Spleen (tissue), 11 donors: Measurements from ENCODE around the gene MRPS11. TPM values are rescaled to one million over a fixed set of nuclear protein-coding genes. Genes with fewer than 3 reads are reported as not detected.
A peak's percentile ranks its signal among the peaks of the same experiment; 100 is the strongest.
"Not testable (repeated sequence)": the region's sequence is repeated elsewhere in the genome, so short reads cannot be mapped to it uniquely, and the experiment has no call there.

Experiments
- DNase-seq: peaks from one replicate; pipeline ENCODE4 v3.0.0-alpha.2; 2020
- H3K27ac ChIP-seq, 8 donors: fragments of 200-600 bp; sonication (generic) in 7 of 8; 1 replicate in 4 of 8; 2 replicates in 4 of 8; pipeline versions ENCODE4 v1.5.0 to v1.8.0; 2016 to 2021; ENCODE audit warnings: inconsistent platforms in 4 of 8, mild to moderate bottlenecking in 4 of 8, moderate library complexity in 1 of 8
- H3K27me3 ChIP-seq, 7 donors: fragments of 200-600 bp; sonication (generic) in 6 of 7; replicated peaks in 1 of 7; 1 replicate in 4 of 7; 2 replicates in 3 of 7; pipeline versions ENCODE4 v1.5.0 to v1.8.0; 2016 to 2021; ENCODE audit warnings: inconsistent platforms in 3 of 7, mild to moderate bottlenecking in 1 of 7
- H3K36me3 ChIP-seq, 6 donors: fragments of 200-600 bp; sonication (generic) in 5 of 6; 1 replicate in 4 of 6; 2 replicates in 2 of 6; pipeline versions ENCODE4 v1.5.0 to v1.8.0; 2016 to 2021; ENCODE audit warnings: inconsistent platforms in 2 of 6
- H3K4me1 ChIP-seq, 6 donors: fragments of 200-600 bp; sonication (generic) in 5 of 6; 1 replicate in 3 of 6; 2 replicates in 3 of 6; pipeline versions ENCODE4 v1.5.0 to v1.8.0; 2016 to 2021; ENCODE audit warnings: inconsistent platforms in 3 of 6
- H3K4me3 ChIP-seq, 8 donors: fragments of 200-600 bp; sonication (generic) in 7 of 8; 1 replicate in 4 of 8; 2 replicates in 4 of 8; pipeline versions ENCODE4 v1.5.0 to v1.8.0; 2016 to 2021; ENCODE audit warnings: inconsistent platforms in 4 of 8, mild to moderate bottlenecking in 4 of 8, moderate library complexity in 2 of 8
- H3K9me3 ChIP-seq, 8 donors: fragments of 200-600 bp; sonication (generic) in 7 of 8; 1 replicate in 4 of 8; 2 replicates in 4 of 8; pipeline versions ENCODE4 v1.5.0 to v1.8.0; 2016 to 2021; ENCODE audit warnings: inconsistent platforms in 4 of 8
- POLR2A ChIP-seq, 3 donors: fragments of 450-650 bp; IDR thresholded peaks; one replicate each; pipeline ENCODE4 v1.5.1; 2017; ENCODE audit warnings: antibody characterized with exemption in 3 of 3, mild to moderate bottlenecking in 1 of 3
- POLR2AphosphoS5 ChIP-seq, 3 donors: sonication (generic); formaldehyde crosslinking; IDR thresholded peaks; one replicate each; pipeline ENCODE4 v1.5.1; 2017; ENCODE audit warnings: antibody characterized with exemption in 3 of 3
- WGBS, 5 donors: extraction: QIAGEN DNeasy Blood & Tissue Kit in 3 of 5; methylation state at CpG; one replicate each; pipeline versions ENCODE4 v1.1.5 to v1.1.7; 2013 to 2018; 5-methylcytosine and 5-hydroxymethylcytosine counted together
- intact Hi-C: fragments of 100-400 bp; cut with DNase I; formaldehyde crosslinking; loops from one replicate; pipeline ENCODE4 v1.15.0; 2023; ENCODE audit warnings: low total_unique reads
- polyA plus RNA-seq, 3 donors: library from polyadenylated mRNA; stranded (reverse); fragments of 200-250 nt; gene quantifications; one replicate each; pipeline ENCODE4 v1.2.1, GENCODE V29; 2013
- total RNA-seq, 7 donors: library from RNA; depleted of rRNA in 3 of 7; stranded (reverse); fragments of >200 nt in 3 of 7; fragmentation: NEBNext Ultra II Directional in 4 of 7; extraction: Animal tissue kit (Norgen Biotek cat#: 25700) in 4 of 7; gene quantifications; one replicate each; pipeline versions ENCODE4 v1.1.0 to v1.2.1, GENCODE V29; 2016 to 2021
- TF ChIP-seq, protein P1 (sequence below), 11 experiments: fragments of 200-600 bp in 7 of 11; fragments of 450-650 bp in 4 of 11; sonication (generic) in 4 of 11; IDR thresholded peaks in 8 of 11; conservative IDR thresholded peaks in 3 of 11; 1 replicate in 7 of 11; 2 replicates in 4 of 11; pipeline versions ENCODE4 v1.4.0 to v1.8.0; 2016 to 2021; ENCODE audit warnings: antibody characterized with exemption in 11 of 11, inconsistent platforms in 4 of 11, mild to moderate bottlenecking in 1 of 11
- donor health status: healthy with polysubstance abuse.
- donor health status: DM: no; HTN: no; CAD: no; lungs with moderate emphysema.
- donor health status: DM: no; HTN: no; CAD: no.
- donor health status: Bipolar disorder and iron deficiency.
- donor health status: healthy.
- donor health status: DM: no; HTN: no; CAD: no.
- donor health status: DM: yes; HTN: yes; CAD: no.

MRPS11 gene
- total and polyA plus RNA-seq, 10 donors, result 24.6 to 42.2 (median 33.4) TPM

DNA sequence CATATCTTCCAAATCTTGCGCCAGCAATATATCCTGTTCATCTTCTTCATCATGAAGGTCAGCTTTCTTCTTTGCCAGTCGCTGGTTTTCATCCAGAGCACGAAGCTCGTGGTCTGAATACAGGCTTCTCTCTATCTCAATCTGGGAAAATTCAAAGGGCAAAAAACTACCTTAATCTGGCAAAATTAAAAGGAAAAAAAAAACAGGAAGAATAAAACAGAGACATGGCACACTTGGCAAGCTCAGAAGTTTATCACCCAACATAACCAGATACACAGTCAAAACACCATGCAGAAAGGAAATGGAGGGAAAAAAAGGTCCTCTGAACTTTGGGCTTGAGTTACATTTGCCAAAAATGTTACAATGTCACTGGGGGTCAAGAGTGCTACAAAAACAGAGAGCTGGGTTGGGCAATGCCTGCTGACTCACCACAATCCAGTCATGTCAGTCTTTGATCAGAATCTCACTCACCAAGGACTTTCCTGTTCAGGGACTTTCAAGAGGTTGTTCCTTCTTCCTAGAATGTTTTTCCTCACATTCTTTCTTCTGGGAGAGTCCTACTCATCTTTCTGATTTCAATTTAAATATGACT is 1.8 kb upstream of the MRPS11 start:
- no peaks in the 10 kb centered on the region for H3K27me3 ChIP-seq
- peaks cover 29 to 64% (median 44%) of the 10 kb centered on the region in 6 donors for H3K4me1 ChIP-seq
- H3K27ac ChIP-seq, result peak overlapping the region in 1 of 8 donors; percentile 1
- H3K9me3 ChIP-seq, result no peaks in the 10 kb centered on the region
- intact Hi-C loops, result no loop called here
- H3K36me3 ChIP-seq, result peaks cover 0 to 64% (median 42%) of the 10 kb centered on the region in 6 donors
- WGBS, 5 donors, result 83 to 94% (median 89%) methylated on average over 4 of the region's 4 CpGs
- DNase-seq, result no peak
- peak overlapping the region in 2 of 8 donors; percentile 85 to 91 for H3K4me3 ChIP-seq
- peak in 1 of 3 donors; percentile 51 for TF ChIP-seq POLR2AphosphoS5 (IDR thresholded peaks at IDR 0.05)
- no peak for TF ChIP-seq POLR2A (IDR thresholded peaks at IDR 0.05)
- TF ChIP-seq, protein P1, sequence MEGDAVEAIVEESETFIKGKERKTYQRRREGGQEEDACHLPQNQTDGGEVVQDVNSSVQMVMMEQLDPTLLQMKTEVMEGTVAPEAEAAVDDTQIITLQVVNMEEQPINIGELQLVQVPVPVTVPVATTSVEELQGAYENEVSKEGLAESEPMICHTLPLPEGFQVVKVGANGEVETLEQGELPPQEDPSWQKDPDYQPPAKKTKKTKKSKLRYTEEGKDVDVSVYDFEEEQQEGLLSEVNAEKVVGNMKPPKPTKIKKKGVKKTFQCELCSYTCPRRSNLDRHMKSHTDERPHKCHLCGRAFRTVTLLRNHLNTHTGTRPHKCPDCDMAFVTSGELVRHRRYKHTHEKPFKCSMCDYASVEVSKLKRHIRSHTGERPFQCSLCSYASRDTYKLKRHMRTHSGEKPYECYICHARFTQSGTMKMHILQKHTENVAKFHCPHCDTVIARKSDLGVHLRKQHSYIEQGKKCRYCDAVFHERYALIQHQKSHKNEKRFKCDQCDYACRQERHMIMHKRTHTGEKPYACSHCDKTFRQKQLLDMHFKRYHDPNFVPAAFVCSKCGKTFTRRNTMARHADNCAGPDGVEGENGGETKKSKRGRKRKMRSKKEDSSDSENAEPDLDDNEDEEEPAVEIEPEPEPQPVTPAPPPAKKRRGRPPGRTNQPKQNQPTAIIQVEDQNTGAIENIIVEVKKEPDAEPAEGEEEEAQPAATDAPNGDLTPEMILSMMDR (IDR thresholded peaks at IDR 0.05 in 8 of 11, conservative IDR thresholded peaks at IDR 0.05 in 3 of 11), result no peak

DNA sequence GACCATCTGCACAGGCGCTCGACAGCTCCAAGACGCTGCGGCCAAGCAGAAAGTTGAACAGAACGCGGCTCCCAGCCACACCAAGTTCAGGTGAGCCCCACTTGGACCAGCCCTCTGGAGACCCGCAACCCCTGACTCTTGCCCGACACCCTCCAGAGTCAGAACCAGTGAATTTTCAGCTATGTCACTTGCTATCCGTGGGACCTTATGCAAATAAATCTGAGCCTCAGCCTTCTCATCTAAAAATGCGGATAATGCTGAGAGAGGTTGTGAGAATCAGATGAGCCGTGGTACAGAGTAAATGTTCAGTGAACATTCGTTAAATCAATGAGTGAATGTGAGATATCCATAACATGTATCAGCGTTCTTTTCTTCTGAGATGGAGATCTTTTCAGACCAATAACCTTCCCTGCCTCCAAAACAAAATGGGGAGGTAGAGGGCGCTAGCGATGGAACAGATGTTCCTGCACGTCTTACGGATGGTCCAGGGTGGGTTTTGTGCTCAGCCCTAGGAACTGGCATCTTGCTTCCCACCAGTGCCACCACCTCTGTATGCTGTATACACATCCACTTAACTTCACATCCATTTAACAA is 524 bp downstream of the MRPS11 start:
- Histone ChIP-seq H3K27me3 (no peaks in the 10 kb centered on the region), H3K4me3 (peak overlapping the region; percentile 63 to 95 (median 87)), H3K4me1 (peaks cover 29 to 73% (median 44%) of the 10 kb centered on the region in 6 donors), H3K36me3 (peaks cover 0 to 63% (median 34%) of the 10 kb centered on the region in 6 donors), H3K27ac (peak overlapping the region; percentile 92 to 99 (median 94)), H3K9me3 (no peaks in the 10 kb centered on the region)
- no peak for TF ChIP-seq POLR2AphosphoS5 (IDR thresholded peaks at IDR 0.05)
- TF ChIP-seq, protein P1 (IDR thresholded peaks at IDR 0.05 in 8 of 11, conservative IDR thresholded peaks at IDR 0.05 in 3 of 11), result no peak
- TF ChIP-seq POLR2A (IDR thresholded peaks at IDR 0.05), result no peak
- intact Hi-C loops, result no loop called here
- no peak for DNase-seq
- 2 to 7% (median 4%) methylated on average over 16 to 17 of the region's 17 CpGs for WGBS, 5 donors

DNA sequence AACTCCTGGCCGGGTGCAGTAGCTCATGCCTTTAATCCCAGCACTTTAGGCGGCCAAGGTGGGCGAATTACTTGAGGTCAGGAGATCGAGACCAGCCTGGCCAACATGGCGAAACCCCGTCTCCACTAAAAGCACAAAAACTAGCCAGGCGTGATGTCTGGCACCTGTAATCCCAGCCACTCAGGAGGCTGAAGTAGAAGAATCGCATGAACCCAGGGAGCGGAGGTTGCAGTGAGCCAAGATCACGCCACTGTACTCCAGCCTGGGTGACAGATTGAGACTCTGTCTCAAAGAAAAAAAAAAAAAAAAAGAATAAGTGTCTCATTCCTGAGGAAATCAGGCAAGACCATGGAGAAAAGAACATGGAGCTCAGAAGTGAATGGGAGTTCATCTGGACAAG is 1.2 kb downstream of the MRPS11 start:
- H3K4me3 ChIP-seq, result peak overlapping the region in 4 of 8 donors; percentile 63 to 95 (median 88)
- DNase-seq, H3K27ac ChIP-seq, H3K27me3 ChIP-seq, H3K9me3 ChIP-seq, intact Hi-C loops: not testable (repeated sequence)
- 90 to 97% (median 96%) methylated on average over 10 of the region's 10 CpGs for WGBS, 5 donors
- peaks cover 0 to 63% (median 34%) of the 10 kb centered on the region in 6 donors for H3K36me3 ChIP-seq
- peaks cover 29 to 72% (median 43%) of the 10 kb centered on the region in 6 donors for H3K4me1 ChIP-seq

DNA sequence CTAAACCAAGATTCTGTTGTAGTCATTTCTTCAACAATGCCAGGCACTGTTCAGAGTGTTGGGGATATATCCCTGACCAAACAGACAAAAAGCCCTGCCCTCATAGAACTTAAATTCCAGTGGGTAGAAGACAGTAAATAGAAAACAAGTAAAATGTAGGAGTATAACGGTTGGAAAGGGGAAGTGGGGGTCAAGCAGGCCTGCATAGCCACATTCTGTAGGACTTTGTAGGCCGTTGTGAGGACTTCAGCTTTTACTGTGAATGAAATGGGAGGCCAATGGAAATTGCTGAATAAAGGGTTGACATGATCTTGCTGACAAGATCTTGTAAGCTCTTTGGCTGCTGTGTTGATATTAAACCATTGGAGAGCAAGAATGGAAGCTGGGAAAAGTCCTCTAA is 1.8 kb downstream of the MRPS11 start:
- H3K9me3 ChIP-seq, result no peaks in the 10 kb centered on the region
- 69 to 87% (median 80%) methylated on average over 2 of the region's 2 CpGs for WGBS, 5 donors
- intact Hi-C loops, result no loop called here
- H3K27ac ChIP-seq, result no peak overlapping the region
- H3K4me3 ChIP-seq, result no peak overlapping the region
- TF ChIP-seq, protein P1 (IDR thresholded peaks at IDR 0.05 in 8 of 11, conservative IDR thresholded peaks at IDR 0.05 in 3 of 11), result no peak
- TF ChIP-seq POLR2A (IDR thresholded peaks at IDR 0.05) (no peak), POLR2AphosphoS5 (IDR thresholded peaks at IDR 0.05) (no peak)
- H3K36me3 ChIP-seq, result peaks cover 0 to 63% (median 33%) of the 10 kb centered on the region in 6 donors
- no peak for DNase-seq
- peaks cover 29 to 66% (median 40%) of the 10 kb centered on the region in 6 donors for H3K4me1 ChIP-seq
- no peaks in the 10 kb centered on the region for H3K27me3 ChIP-seq
